Astrocyte (in vitro differentiated cells and primary cell): Measurements from ENCODE around the gene TENM4.

Source experiments
- CTCF ChIP-seq: IDR thresholded peaks from 2 replicates; pipeline ENCODE4 v1.5.1; 2011; ENCODE audit warnings: low read depth, mild to moderate bottlenecking, inconsistent platforms, low read length, moderate library complexity; ENCODE audit not compliant: insufficient read depth
- EZH2 ChIP-seq: IDR thresholded peaks from 2 replicates; pipeline ENCODE4 v1.6.1; 2012; ENCODE audit warnings: mild to moderate bottlenecking, low read length, inconsistent platforms; ENCODE audit not compliant: insufficient read depth

GRCh38 chr11:79013509-79013908, 427.3 kb downstream of the TENM4 start:
- TF ChIP-seq CTCF = no peak
- no peak for TF ChIP-seq EZH2
